HG03159 (cell line): ENCODE results near the gene HSP90AA1.
"Not testable (repeated sequence)": the region's sequence is repeated elsewhere in the genome, so short reads cannot be mapped to it uniquely, and the experiment has no call there.

ENCODE experiments used
- ATAC-seq: cut with Tn5 transposase; IDR thresholded peaks from one replicate; pipeline ENCODE4 v1.9.1; 2021; ENCODE audit warnings: mild to moderate bottlenecking, moderate library complexity; ENCODE audit not compliant: unreplicated experiment

Gene HSP90AA1

DNA sequence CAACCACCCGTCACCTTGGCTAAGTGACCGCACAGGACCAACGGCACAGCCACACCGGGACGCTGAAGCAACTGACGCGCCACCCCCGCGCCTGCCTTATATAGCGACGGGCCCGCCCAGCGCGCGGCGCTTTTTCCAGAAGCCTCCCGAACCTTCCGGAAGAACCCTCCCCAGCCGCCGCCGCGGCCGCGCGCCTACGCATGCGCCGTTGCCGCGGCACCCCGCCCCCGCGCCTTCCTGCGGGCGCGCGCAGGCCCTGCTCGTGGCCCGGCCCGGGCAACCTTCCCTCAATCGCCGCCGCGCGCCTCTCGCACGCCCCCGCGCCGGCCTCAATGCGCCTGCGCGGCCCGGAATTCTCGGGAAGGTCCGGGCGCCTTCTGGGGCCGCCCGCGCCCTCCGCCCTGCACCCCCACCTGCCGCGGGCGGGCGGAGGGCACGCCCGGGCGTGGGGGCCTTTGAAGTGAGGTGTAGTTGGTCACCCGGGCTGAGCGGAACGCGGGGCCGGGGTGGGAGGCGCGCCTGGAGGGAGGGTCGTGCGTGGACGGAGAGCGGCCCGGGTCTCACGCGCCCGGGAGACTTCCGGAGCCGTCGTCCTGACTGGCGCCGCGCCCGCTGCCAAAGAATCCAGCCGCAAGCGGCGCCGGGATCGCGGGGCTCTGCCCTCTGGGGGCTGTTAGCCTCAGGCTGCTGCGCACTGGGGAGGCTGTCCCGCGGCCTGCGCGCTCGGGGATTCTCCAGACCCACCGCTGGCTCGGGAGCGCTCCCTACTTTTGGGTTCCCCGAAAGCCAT lies at the start of gene HSP90AA1:
Gene HSP90AA1, minus strand, starts transcription at position 73 of the 790 bp plus-strand sequence. CDS start 666 bp downstream, outside the sequence.
- ATAC-seq, result peak; percentile 66

- not testable (repeated sequence) for ATAC-seq
Measured at GRCh38 chr14:102135456-102135855, 48.6 kb upstream of the HSP90AA1 start.

- ATAC-seq, result not testable (repeated sequence)
Measured at GRCh38 chr14:102134719-102135118, 47.9 kb upstream of the HSP90AA1 start.

- ATAC-seq, result not testable (repeated sequence)
Measured at GRCh38 chr14:102134021-102134420, 47.2 kb upstream of the HSP90AA1 start.

DNA sequence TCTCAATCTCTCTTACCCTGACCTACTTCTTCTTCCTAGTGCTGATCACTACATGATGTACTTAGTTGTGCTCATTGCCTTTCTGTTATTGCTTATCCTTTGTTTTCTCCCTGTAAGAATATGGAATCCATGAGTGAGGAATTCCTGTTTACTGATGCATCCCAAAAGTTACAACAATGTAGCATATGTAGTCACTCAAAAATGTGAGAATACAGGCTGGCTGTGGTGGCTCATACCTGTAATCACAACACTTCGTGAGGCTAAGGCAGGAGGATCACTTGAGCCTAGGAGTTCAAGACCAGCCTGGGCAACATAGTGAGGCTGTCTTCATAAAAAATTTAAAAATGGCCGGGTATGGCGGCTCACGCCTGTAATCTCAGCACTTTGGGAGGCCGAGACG lies 44.9 kb upstream of the HSP90AA1 start:
- ATAC-seq, result no peak

- ATAC-seq, result no peak
Measured at GRCh38 chr14:102126807-102127455, 40.1 kb upstream of the HSP90AA1 start.

DNA sequence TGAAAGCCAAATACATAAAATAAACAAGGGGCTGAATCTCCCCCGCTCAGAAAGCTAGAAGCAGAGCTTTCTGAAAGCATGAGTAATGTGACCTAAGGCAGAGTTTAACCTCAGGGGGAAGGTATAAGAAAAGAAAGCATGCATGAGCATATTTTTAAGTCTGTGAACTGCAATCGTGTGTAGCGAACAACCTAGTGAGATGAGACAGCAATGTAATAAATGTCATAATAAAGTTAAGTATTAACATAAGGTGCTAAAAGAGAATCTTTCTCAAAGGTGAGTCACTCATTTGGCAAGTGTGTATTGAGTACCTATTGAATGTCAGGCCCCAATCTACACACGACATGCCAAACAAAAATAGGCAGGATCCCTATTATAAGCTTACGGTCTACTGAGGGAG lies 38.7 kb upstream of the HSP90AA1 start:
- no peak for ATAC-seq

- ATAC-seq, result no peak
Measured at GRCh38 chr14:102124419-102124818, 37.6 kb upstream of the HSP90AA1 start.

DNA sequence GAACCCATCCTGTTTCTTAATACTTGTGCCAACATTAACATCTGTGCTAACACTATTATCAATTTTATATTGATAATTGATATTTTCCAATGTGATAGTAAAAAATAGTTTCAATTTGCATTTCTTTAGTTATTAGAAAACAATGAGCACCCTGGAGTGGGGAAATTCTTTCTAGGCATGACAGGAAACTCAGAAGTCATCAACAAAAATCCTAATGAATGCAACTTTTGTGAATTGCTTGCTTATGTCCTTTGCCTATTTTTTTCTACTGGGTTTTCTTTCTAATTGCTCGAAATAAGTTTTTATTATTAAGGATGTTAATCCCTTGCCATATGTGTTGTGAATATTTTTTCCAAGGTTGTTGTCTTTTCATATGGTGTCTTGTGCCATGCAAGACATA lies 34.7 kb upstream of the HSP90AA1 start:
- no peak for ATAC-seq

GRCh38 chr14:102120888-102121287 lies 34.0 kb upstream of the HSP90AA1 start:
- ATAC-seq, result no peak

GRCh38 chr14:102117852-102118251 lies 31.0 kb upstream of the HSP90AA1 start:
- ATAC-seq, result no peak

GRCh38 chr14:102116361-102117180 lies 29.7 kb upstream of the HSP90AA1 start:
- ATAC-seq, result no peak

- ATAC-seq, result no peak
Measured at GRCh38 chr14:102111101-102111500, 24.3 kb upstream of the HSP90AA1 start.

- not testable (repeated sequence) for ATAC-seq
Measured at GRCh38 chr14:102109332-102109731, 22.5 kb upstream of the HSP90AA1 start.

GRCh38 chr14:102105369-102105768 lies 18.5 kb upstream of the HSP90AA1 start:
- ATAC-seq, result no peak

DNA sequence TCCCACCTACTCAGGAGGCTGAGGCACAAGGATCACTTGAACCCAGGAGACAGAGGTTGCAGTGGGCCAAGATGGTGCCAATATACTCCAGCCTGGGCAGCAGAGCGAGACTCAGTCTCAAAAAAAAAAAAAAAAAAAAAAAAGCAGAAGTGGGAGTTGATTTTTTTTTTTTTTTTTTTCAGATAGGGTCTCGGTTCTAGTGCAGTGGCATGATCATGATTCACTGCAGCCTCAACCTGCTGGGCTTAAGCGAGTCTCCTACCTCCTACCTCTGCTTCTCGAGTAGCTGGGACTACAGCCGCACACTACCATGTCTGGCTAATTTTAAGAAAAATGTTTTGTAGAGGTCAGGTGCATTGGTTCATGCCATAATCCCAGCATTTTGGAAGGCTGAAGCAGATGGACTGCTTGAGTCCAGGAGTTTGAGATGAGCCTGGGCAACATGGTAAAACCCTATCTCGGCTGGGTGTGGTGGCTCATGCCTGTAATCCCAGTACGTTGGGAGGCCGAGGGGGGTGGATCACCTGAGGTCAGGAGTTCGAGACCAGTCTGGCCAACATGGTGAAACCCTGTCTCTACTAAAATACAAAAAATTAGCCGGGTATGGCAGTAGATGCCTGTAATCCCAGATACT lies 16.3 kb upstream of the HSP90AA1 start:
- ATAC-seq, result peak; percentile 70

GRCh38 chr14:102097441-102098135 lies 10.7 kb upstream of the HSP90AA1 start:
- ATAC-seq, result no peak

DNA sequence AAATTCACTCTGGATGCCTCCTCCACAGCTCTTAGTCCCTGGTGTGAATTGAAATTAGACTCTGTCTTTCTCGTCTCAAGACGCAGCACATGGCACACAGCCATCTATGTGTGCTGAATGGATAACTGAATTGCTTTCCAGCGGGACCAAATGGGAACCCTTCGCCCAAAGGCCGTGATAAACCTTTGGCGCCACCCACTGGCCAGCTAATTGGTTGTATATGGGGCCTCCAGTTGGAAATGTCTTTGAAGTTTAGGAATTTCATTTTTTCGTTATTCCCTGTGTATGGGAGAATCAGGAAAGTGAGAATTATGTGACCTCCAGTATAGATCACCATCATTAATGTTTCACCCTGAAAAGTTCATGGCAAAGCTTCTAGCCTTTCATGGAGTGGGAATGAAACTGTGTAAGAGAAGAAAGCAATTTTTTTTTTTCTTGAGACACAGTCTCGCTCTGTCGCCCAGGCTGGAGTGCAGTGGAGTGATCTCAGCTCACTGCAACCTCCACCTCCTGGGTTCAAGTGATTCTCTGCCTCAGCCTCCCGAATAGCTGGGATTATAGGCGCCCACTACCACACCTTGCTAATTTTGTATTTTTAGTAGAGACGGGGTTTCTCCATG lies 9.8 kb upstream of the HSP90AA1 start:
- no peak for ATAC-seq

GRCh38 chr14:102095871-102096568 lies 9.2 kb upstream of the HSP90AA1 start:
- ATAC-seq, result no peak
